Epidermal melanocyte (primary cell): ENCODE measurements around the gene MBL2.

ENCODE experiments used
- DNase-seq: peaks from one replicate; pipeline ENCODE4 v3.0.0; 2011; ENCODE audit warnings: low spot score; ENCODE audit not compliant: insufficient read length

MBL2 gene

GRCh38 chr10:52774182-52774581, 1.6 kb upstream of the MBL2 start:
- no peak for DNase-seq

- DNase-seq: no peak
Observed at GRCh38 chr10:52771534-52772445, 794 bp downstream of the MBL2 start.

- DNase-seq: no peak
Observed at GRCh38 chr10:52770904-52771303, 1.7 kb downstream of the MBL2 start.

- DNase-seq: no peak
Observed at GRCh38 chr10:52769966-52770365, 2.6 kb downstream of the MBL2 start.

- DNase-seq: no peak
Observed at GRCh38 chr10:52768001-52768532, 4.5 kb downstream of the MBL2 start.

GRCh38 chr10:52762088-52762487, 10.5 kb downstream of the MBL2 start:
- no peak for DNase-seq

- DNase-seq: no peak
Observed at GRCh38 chr10:52759154-52759553, 13.4 kb downstream of the MBL2 start.

GRCh38 chr10:52758406-52758805, 14.2 kb downstream of the MBL2 start:
- no peak for DNase-seq

GRCh38 chr10:52757773-52758172, 14.8 kb downstream of the MBL2 start:
- no peak for DNase-seq

- no peak for DNase-seq
Observed at GRCh38 chr10:52756966-52757365, 15.6 kb downstream of the MBL2 start.

- no peak for DNase-seq
Observed at GRCh38 chr10:52756295-52756694, 16.3 kb downstream of the MBL2 start.

GRCh38 chr10:52755297-52756062, 17.1 kb downstream of the MBL2 start:
- DNase-seq: no peak

- no peak for DNase-seq
Observed at GRCh38 chr10:52752801-52753445, 19.7 kb downstream of the MBL2 start.

- DNase-seq: no peak
Observed at GRCh38 chr10:52752261-52752660, 20.3 kb downstream of the MBL2 start.

- no peak for DNase-seq
Observed at GRCh38 chr10:52751337-52751736, 21.2 kb downstream of the MBL2 start.

- DNase-seq: no peak
Observed at GRCh38 chr10:52750629-52751028, 22.0 kb downstream of the MBL2 start.

- DNase-seq: no peak
Observed at GRCh38 chr10:52747694-52748093, 24.9 kb downstream of the MBL2 start.

GRCh38 chr10:52746169-52746568, 26.4 kb downstream of the MBL2 start:
- DNase-seq: no peak

GRCh38 chr10:52744057-52744805, 28.4 kb downstream of the MBL2 start:
- no peak for DNase-seq

- DNase-seq: no peak
Observed at GRCh38 chr10:52742731-52743130, 29.9 kb downstream of the MBL2 start.

- DNase-seq: no peak
Observed at GRCh38 chr10:52741851-52742250, 30.7 kb downstream of the MBL2 start.
